Mesenteric fat pad (tissue), 1 donor: ENCODE results near the gene TESMIN. TPM values are rescaled to one million over a fixed set of nuclear protein-coding genes. Genes with fewer than 3 reads are reported as not detected.

Experiments used
- DNase-seq: peaks from one replicate; pipeline ENCODE4 v3.0.0-alpha.2; 2020; ENCODE audit warnings: low spot score
- long read RNA-seq: library from polyadenylated mRNA; unstranded; transcript quantifications from one replicate; pipeline ENCODE4 v2.0.0, GENCODE V29; 2020
- total RNA-seq: library from RNA; stranded (reverse); fragmentation: NEBNext Ultra II Directional; extraction: Animal tissue kit (Norgen Biotek cat#: 25700); gene quantifications from one replicate; pipeline ENCODE4 v1.2.1, GENCODE V29; 2021
- donor health status: DM: yes; HTN: yes; CAD: no.

The TESMIN gene
- total RNA-seq: 0.55 TPM
- long read RNA-seq: 0 reads

- peak; percentile 96 for DNase-seq
Measured at GRCh38 chr11:68751331-68751856, at the start of gene TESMIN. TESMIN (minus strand) TSS chr11:68751520; CDS start chr11:68750660, 860 bp downstream.

DNA sequence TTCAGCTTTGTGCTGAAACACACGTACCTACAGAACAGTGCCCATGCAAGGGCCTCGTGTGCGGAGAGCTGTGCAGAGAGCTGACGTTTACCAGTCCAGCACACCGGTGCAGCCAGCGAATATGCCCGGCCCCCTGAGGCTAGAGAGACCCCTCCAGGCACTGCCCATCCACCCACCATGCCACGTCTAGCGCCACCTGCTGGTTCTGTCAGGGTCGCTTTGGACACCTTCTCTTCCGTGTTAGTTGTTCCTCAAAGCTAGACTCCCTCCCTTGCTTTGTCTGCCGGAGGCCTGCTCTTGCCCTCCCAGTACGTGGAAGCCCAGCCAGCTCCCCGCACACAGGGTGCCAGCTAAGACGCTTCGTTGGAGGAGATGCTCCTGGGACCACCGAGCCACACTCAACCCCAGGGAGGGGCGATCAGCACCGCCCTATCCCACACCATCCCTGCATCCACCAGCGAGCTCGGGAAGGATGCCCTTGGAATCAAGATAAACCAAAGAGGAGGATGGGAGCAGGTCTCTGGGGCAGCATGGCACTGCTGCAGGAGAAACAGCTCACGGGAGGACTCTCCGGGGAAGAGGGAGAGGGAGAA, 47.0 kb upstream of the TESMIN start:
- DNase-seq: no peak

- no peak for DNase-seq
Measured at GRCh38 chr11:68796801-68797200, 45.5 kb upstream of the TESMIN start.

- no peak for DNase-seq
Measured at GRCh38 chr11:68792400-68792966, 41.2 kb upstream of the TESMIN start.

DNA sequence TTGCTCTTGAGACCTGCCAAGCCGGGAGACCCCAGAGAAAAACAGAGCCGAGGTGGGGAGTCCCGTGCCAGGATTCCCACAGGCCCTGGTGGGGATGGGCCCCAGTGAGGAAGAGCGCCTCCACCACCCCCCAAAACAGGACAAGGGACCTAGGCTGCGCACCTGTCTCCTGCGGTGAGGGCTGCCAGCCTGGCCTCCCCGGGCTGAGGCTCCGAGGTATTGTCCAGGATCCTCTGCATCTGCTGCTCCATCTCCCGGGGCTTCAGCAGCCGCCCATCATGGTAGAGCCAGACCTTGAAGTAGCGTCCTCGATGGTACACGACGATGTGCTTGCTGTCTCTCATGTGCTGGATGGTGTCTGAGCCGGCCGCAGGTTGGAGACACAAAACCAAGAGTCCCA, 33.3 kb upstream of the TESMIN start:
- DNase-seq: no peak

DNA sequence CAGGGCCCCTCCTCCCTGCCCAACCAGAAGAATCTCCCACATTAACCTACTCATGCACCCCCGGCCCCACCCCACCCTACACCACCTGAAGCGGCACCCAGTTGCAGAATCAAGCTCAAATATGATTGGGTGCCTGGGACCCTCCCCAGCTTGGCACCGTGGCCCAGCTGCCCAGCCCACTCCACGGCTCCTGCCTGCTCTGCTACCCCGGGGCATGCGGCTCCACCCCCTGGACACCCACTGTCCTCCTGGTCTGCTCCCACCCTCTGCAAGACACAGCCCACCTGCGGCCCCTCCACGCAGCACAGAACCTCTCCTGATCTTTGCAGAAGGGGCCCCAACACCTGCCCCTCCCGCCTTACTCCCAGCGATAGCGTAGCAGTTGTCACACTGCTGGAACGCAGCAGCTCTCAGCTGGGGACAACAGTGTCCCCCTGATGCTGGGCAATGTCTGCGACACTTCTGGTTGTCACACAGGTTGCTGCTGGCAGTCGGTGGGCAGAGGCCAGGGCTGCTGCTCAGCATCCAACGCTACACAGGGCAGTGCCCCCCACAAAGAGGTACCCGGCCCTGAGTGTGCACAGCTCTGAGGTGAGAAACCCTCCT, 32.0 kb upstream of the TESMIN start:
- DNase-seq: no peak

- no peak for DNase-seq
Measured at GRCh38 chr11:68782711-68783110, 31.4 kb upstream of the TESMIN start.

- DNase-seq: no peak
Measured at GRCh38 chr11:68780829-68781228, 29.5 kb upstream of the TESMIN start.

GRCh38 chr11:68778205-68778604, 26.9 kb upstream of the TESMIN start:
- no peak for DNase-seq

DNA sequence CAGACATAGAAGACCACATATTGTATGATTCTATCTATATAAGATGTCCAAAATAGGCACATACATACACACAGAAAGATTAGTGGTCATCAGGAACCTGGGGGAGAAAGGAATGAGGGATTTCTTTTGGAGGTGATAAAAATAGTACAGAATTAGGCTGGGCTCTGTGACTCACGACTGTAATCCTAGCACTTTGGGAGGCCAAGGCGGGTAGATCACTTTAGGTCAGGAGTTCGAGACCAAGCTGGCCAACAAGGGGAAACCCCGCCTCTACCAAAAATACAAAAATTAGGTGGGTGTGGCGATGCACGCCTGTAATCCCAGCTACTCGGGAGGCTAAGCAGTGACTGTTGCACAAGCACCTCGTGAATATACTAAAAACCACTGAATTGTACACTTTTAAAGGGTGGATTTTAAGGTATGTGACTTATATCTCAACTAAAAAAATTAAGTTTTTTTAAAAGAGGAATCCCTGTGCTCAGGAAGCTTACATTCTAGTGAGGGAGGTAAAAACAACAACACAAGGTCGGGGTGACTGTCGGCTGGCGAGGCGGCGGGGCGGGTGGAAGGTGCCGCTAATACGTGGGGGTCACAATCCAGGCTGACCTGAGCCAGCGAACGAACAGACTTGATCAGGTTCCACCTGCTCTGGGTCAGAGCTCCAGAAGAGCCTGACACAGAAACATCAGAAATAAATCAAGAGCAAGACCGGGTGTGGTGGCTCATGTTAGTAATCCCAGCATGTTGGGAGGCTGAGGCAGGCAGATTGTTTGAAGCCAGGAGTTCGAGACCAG, 25.3 kb upstream of the TESMIN start:
- no peak for DNase-seq

- no peak for DNase-seq
Measured at GRCh38 chr11:68775951-68776388, 24.6 kb upstream of the TESMIN start.

- DNase-seq: no peak
Measured at GRCh38 chr11:68774194-68774585, 22.9 kb upstream of the TESMIN start.

GRCh38 chr11:68773521-68774193, 22.3 kb upstream of the TESMIN start:
- DNase-seq: no peak

- no peak for DNase-seq
Measured at GRCh38 chr11:68772936-68773335, 21.6 kb upstream of the TESMIN start.

DNA sequence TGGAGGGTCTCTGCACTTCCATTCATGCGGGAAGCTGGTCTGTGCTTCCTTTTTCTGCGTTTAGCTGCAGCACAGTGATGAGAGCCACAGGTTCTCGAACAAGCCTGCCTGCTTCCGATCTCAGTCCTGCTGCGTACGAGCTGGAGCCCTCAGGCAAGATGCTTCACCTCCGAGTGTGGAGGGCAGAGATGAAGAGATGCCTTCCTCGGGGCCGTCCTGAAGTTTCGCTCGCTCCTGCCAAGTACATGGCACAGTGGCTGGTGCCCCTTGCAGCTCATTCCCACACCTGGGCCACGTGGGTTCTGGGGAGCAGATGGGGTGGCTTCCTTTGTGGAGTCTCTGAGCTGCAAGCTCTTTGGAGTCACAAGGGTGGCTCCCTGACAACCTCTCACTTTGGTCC, 19.5 kb upstream of the TESMIN start:
- no peak for DNase-seq

DNA sequence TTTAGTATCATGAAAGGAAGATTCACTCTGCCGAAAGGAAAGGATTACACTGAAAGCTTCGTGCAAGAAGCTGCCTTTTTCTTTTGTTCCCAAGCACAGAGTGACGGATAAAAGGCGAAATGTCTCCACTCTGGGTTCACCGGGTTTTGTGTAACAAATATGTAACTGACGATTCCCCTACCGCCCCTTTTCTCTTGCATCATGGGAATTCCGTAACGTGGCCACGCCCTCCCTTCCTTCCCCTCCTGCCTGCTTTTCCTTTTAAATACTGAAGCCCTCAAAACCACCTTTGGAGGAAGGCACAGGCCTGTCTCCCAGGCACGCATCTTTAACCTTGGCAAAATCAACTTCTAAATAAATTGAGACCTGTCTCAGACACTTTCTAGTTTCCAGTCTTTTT, 16.4 kb upstream of the TESMIN start:
- DNase-seq: no peak

DNA sequence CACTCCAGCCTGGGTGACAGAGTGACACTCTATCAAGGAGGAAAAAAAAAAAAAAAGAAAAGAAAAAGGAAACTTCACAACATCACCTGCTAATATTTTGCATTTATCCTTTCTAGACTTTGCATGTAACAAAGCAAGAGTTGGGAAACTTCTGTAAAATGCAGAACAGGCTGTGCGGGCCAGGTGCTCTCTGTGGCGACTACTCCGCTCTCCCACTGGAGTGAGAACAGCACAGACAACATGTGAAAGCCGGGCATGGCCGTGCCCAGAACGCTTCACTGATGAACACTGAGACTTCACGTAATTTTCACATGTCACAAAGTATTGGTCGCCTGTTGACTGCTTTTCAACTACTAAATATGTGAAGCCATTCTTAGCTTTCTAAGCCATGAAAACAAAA, 15.5 kb upstream of the TESMIN start:
- DNase-seq: no peak

- no peak for DNase-seq
Measured at GRCh38 chr11:68764746-68765145, 13.4 kb upstream of the TESMIN start.

GRCh38 chr11:68763926-68764657, 12.8 kb upstream of the TESMIN start:
- no peak for DNase-seq

DNA sequence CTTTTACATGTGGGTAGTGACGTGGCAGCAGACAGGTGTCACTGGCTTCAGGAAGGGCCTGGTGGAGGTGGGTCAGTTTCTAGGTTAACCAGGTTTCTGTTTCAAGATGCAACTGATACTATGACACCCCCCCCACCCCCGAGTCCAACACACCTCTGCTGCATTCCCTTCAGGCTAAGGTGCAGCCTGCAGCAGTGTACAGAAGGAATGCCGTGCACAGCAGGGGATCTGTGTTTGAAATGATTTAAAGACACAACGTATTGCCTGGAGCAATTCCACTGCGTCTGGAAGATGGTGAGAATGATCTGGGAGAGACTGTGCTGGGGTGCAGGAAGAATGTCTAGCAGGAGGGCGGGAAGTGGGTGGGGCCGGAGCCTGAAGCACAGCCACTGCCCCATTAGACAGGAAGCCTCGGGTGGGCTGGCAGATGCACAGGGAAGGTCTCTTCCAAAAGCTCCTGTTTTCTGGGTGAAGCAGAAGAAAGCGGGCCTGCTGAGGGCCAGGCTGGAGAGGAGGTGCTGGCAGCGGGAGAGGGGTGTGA, 11.9 kb upstream of the TESMIN start:
- no peak for DNase-seq
